Chondrocyte (in vitro differentiated cells): Measurements from ENCODE around the gene CFAP77. TPM values are rescaled to one million over a fixed set of nuclear protein-coding genes. Genes with fewer than 3 reads are reported as not detected.

ENCODE experiments used
- DNase-seq: peaks from one replicate; pipeline ENCODE4 v3.0.0; 2021; ENCODE audit warnings: mixed read lengths, low spot score
- H3K27ac Mint-ChIP-seq: one replicate; pipeline ENCODE4 v1.8.0; 2021; ENCODE audit warnings: mild to moderate bottlenecking, moderate library complexity, mixed read lengths; ENCODE audit not compliant: unreplicated experiment
- H3K27me3 Mint-ChIP-seq: 2 replicates; pipeline ENCODE4 v1.8.0; 2021; ENCODE audit warnings: low read depth, mixed read lengths
- H3K36me3 Mint-ChIP-seq: 2 replicates; pipeline ENCODE4 v1.8.0; 2021; ENCODE audit warnings: low read depth, mixed read lengths
- H3K4me1 Mint-ChIP-seq: 2 replicates; pipeline ENCODE4 v1.8.0; 2021; ENCODE audit warnings: low read depth, mild to moderate bottlenecking, mixed read lengths
- H3K4me3 Mint-ChIP-seq: one replicate; pipeline ENCODE4 v1.8.0; 2021; ENCODE audit warnings: mild to moderate bottlenecking, moderate library complexity, mixed read lengths; ENCODE audit not compliant: unreplicated experiment
- H3K9me3 Mint-ChIP-seq: 2 replicates; pipeline ENCODE4 v1.8.0; 2021; ENCODE audit warnings: low read depth, mixed read lengths
- total RNA-seq: library from RNA; stranded (reverse); gene quantifications from 3 replicates; pipeline ENCODE4 v1.2.1, GENCODE V29; 2021
- TF ChIP-seq, protein P1 (sequence below): fragments of 200-600 bp; sonication (generic); IDR thresholded peaks from 2 replicates; pipeline ENCODE4 v1.5.0; 2021; ENCODE audit warnings: antibody characterized with exemption, mild to moderate bottlenecking, moderate library complexity

Gene CFAP77
- total RNA-seq, 1 donor from 2014 or later, result 0.47 TPM

DNA sequence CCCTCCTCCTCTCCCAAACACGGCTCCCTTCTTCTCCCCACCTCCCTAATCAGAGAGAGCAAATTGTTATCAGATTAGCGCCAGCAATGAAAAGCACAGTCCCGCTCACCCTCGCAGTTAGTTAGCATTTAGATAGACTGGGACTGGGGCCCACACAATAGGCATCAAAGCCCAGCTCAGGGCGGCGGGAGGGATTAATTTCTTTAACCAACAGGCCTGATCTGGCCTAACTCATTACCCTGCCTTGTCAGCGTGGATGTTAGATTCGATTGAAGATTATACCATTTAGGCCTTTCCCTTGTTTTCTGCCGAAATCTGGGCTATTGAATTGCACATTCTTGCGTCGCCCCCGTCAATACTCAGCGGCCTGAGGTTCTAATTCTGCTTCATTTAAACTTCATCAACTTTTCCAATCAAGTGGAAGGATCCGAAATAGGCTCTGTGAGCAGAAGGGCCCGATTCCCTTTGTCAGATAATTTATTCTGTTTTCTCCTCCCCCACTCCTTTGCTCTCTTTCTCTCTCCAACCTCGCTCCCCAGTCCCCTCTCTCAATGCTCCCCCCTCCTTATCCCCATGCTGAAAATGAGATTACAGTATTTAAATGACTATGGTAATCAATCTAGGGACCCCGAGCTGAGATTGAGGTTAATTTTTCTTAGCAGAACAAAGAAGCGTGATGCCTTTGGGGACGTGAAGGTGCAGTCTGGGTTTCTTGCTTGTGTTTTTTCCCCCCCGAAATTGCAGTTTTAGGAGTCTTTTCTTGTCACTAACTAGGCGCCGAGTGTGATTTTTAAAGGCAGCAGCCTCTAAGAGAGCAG lies 15.1 kb downstream of the CFAP77 start:
- Mint-ChIP-seq H3K9me3 (no peaks in the 10 kb centered on the region), H3K36me3 (peaks cover 1% of the 10 kb centered on the region), H3K4me1 (no peaks in the 10 kb centered on the region), H3K4me3 (no peak overlapping the region), H3K27me3 (peaks cover 26% of the 10 kb centered on the region), H3K27ac (no peak overlapping the region)
- TF ChIP-seq, protein P1, sequence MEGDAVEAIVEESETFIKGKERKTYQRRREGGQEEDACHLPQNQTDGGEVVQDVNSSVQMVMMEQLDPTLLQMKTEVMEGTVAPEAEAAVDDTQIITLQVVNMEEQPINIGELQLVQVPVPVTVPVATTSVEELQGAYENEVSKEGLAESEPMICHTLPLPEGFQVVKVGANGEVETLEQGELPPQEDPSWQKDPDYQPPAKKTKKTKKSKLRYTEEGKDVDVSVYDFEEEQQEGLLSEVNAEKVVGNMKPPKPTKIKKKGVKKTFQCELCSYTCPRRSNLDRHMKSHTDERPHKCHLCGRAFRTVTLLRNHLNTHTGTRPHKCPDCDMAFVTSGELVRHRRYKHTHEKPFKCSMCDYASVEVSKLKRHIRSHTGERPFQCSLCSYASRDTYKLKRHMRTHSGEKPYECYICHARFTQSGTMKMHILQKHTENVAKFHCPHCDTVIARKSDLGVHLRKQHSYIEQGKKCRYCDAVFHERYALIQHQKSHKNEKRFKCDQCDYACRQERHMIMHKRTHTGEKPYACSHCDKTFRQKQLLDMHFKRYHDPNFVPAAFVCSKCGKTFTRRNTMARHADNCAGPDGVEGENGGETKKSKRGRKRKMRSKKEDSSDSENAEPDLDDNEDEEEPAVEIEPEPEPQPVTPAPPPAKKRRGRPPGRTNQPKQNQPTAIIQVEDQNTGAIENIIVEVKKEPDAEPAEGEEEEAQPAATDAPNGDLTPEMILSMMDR, result no peak
- no peak for DNase-seq

DNA sequence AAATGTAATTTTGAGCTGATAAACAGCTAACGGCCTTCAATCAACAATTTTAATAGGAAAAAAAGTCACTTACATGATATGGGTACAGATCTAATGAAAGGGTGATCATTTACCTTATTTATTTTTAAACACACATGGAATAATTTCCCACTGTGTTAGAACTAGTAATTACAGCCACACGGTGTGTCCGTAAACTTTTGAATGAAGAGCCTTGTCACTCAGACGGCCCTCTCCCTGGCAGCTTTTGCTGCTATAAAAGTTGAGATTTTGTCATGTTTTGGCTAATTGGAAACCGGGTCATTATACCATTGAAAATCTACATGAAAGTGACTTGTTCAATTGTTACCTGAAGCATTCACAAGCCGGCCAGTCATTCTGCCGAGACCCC lies 15.7 kb downstream of the CFAP77 start:
- DNase-seq, result no peak
- Mint-ChIP-seq H3K4me1 (no peaks in the 10 kb centered on the region), H3K4me3 (no peak overlapping the region), H3K9me3 (no peaks in the 10 kb centered on the region), H3K36me3 (peaks cover 1% of the 10 kb centered on the region), H3K27me3 (peaks cover 31% of the 10 kb centered on the region), H3K27ac (no peak overlapping the region)
- TF ChIP-seq, protein P1, result no peak

DNA sequence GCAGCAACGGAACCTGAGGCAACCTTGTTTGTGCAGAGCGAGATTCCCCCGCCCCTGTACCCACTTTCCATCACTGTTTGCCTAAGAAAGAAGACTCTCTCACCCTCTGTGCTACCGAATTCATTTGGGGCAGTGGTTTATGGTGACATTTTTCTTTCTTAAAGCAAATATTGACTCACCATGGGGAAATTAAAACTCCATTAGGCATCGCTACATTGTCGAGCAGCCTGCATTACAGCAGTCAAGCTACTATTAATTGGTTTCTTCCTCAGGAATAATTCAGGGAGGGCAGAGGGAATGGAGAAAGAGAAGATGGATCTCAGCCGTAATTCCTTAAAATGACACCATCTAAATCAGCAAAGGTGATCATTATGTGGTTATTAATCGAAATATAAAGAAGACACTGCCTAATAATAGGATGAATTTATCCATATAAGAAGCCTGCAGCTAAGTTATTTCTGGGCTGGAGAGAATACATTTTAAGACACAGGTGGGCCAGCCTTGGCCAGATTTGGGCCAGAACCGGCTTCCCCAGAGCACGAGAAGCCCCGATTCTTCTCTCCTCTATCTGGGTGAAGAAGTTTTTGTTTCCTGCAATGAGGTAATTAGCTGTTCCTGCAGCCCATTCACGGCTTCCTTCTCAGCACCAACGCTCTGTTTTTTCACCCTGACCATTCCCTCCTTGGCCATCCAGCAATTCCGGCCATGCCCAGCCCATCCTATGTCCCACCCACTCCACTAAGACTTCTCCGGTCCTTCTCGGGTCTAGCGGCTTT lies 16.8 kb downstream of the CFAP77 start:
- Mint-ChIP-seq H3K27me3 (peaks cover 40% of the 10 kb centered on the region), H3K9me3 (peaks cover 4% of the 10 kb centered on the region), H3K36me3 (peaks cover 3% of the 10 kb centered on the region), H3K4me3 (no peak overlapping the region), H3K4me1 (no peaks in the 10 kb centered on the region), H3K27ac (no peak overlapping the region)
- TF ChIP-seq, protein P1, result no peak
- no peak for DNase-seq

DNA sequence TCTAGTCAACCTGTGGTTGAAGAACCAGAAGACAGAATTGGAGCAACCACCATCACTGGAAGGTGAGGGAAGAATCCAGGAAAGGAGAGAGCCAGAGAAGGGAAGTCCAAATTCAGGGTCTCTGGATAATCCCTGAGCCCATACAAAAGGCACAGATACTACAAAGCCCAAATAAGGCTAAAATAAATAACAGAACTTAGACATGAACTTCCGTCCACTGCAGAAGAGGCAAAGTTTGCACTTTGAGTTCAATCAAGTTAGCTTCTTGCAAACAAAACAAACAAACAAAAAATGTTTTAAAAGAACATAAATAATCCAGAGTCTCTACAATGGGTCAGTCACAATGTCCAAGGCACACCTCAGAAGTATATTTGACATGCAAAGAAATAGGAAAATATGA lies 21.0 kb downstream of the CFAP77 start:
- Mint-ChIP-seq H3K9me3 (peaks cover 4% of the 10 kb centered on the region), H3K27me3 (peaks cover 46% of the 10 kb centered on the region), H3K27ac (no peak overlapping the region), H3K4me3 (no peak overlapping the region), H3K4me1 (no peaks in the 10 kb centered on the region), H3K36me3 (peaks cover 3% of the 10 kb centered on the region)
- no peak for DNase-seq
- TF ChIP-seq, protein P1, result no peak

DNA sequence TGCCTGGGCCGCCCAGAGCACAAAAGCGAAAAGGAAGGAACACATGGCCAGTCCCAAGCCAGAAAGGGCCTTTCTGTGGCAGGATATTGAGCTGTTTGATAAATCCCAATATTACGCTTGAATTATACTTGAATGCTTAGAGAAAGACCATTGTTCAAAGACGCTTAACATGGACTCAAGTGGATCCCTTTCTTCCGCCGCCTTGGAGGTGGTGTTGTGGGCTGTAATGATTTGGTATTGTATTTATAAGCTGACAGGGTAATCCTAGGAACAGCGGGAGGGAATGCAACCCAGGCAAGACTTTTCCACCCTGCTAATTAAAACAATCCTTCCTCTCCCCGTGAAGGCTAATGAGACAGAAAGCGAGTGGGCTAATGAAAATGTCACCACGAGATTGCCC lies 24.9 kb downstream of the CFAP77 start:
- no peaks in the 10 kb centered on the region for H3K4me1 Mint-ChIP-seq
- no peak for DNase-seq

More for the DNA sequence above, 24.9 kb downstream of the CFAP77 start:
- TF ChIP-seq, protein P1, result no peak
- H3K27ac Mint-ChIP-seq, result no peak overlapping the region
- peaks cover 3% of the 10 kb centered on the region for H3K36me3 Mint-ChIP-seq
- H3K9me3 Mint-ChIP-seq, result peaks cover 4% of the 10 kb centered on the region
- H3K4me3 Mint-ChIP-seq, result no peak overlapping the region
- H3K27me3 Mint-ChIP-seq, result peaks cover 47% of the 10 kb centered on the region
